Stimulated activated memory B cell treated with anti-CD40 and anti-IgM and Interleukin-4, amounts not matched to agents 10 μg/mL and 1 μg/mL and 100 μg/mL, for 72 hours (primary cell): Measurements from ENCODE around the gene MAPKAPK3.

Experiments
- ATAC-seq: fragments of 150-1000 bp; cut with Tn5 transposase; 2 replicates; pipeline ENCODE4 v1.10.0; 2021
- H3K27ac Mint-ChIP-seq: one replicate; pipeline ENCODE4 v1.8.0; 2022; ENCODE audit warnings: mild to moderate bottlenecking, mixed read lengths
- H3K27me3 Mint-ChIP-seq: one replicate; pipeline ENCODE4 v1.8.0; 2022; ENCODE audit warnings: mixed read lengths
- H3K36me3 Mint-ChIP-seq: one replicate; pipeline ENCODE4 v1.8.0; 2022; ENCODE audit warnings: mixed read lengths
- H3K4me1 Mint-ChIP-seq: one replicate; pipeline ENCODE4 v1.8.0; 2022; ENCODE audit warnings: mixed read lengths
- H3K4me3 Mint-ChIP-seq: one replicate; pipeline ENCODE4 v1.8.0; 2022; ENCODE audit warnings: mild to moderate bottlenecking, moderate library complexity, mixed read lengths
- H3K9me3 Mint-ChIP-seq: one replicate; pipeline ENCODE4 v1.8.0; 2022; ENCODE audit warnings: mixed read lengths

The MAPKAPK3 gene

GRCh38 chr3:50648944-50649343 is 32.0 kb downstream of the MAPKAPK3 start:
- no peak for ATAC-seq
- H3K27me3 Mint-ChIP-seq = no peaks in the 10 kb centered on the region
- H3K9me3 Mint-ChIP-seq = no peaks in the 10 kb centered on the region
- H3K4me3 Mint-ChIP-seq = no peak overlapping the region
- peaks cover 35% of the 10 kb centered on the region for H3K36me3 Mint-ChIP-seq
- H3K27ac Mint-ChIP-seq = no peak overlapping the region
- no peaks in the 10 kb centered on the region for H3K4me1 Mint-ChIP-seq

- no peaks in the 10 kb centered on the region for H3K4me1 Mint-ChIP-seq
- H3K9me3 Mint-ChIP-seq = no peaks in the 10 kb centered on the region
- H3K36me3 Mint-ChIP-seq = peaks cover 30% of the 10 kb centered on the region
- H3K27ac Mint-ChIP-seq = no peak overlapping the region
- H3K27me3 Mint-ChIP-seq = no peaks in the 10 kb centered on the region
- no peak overlapping the region for H3K4me3 Mint-ChIP-seq
- ATAC-seq = no peak
Measured at GRCh38 chr3:50649451-50649931, 32.5 kb downstream of the MAPKAPK3 start.

GRCh38 chr3:50650018-50650417 is 33.1 kb downstream of the MAPKAPK3 start:
- H3K27ac Mint-ChIP-seq = no peak overlapping the region

GRCh38 chr3:50651445-50651844 is 34.5 kb downstream of the MAPKAPK3 start:
- H3K36me3 Mint-ChIP-seq = peaks cover 14% of the 10 kb centered on the region
- H3K4me1 Mint-ChIP-seq = no peaks in the 10 kb centered on the region
- no peak overlapping the region for H3K27ac Mint-ChIP-seq
- ATAC-seq = no peak
- H3K9me3 Mint-ChIP-seq = no peaks in the 10 kb centered on the region
- H3K4me3 Mint-ChIP-seq = no peak overlapping the region
- no peaks in the 10 kb centered on the region for H3K27me3 Mint-ChIP-seq

More at GRCh38 chr3:50650018-50650417, 33.1 kb downstream of the MAPKAPK3 start:
- no peaks in the 10 kb centered on the region for H3K4me1 Mint-ChIP-seq
- H3K9me3 Mint-ChIP-seq = no peaks in the 10 kb centered on the region
- no peak for ATAC-seq
- no peak overlapping the region for H3K4me3 Mint-ChIP-seq
- H3K36me3 Mint-ChIP-seq = peaks cover 26% of the 10 kb centered on the region
- H3K27me3 Mint-ChIP-seq = no peaks in the 10 kb centered on the region

- ATAC-seq = no peak
- H3K27me3 Mint-ChIP-seq = no peaks in the 10 kb centered on the region
- H3K9me3 Mint-ChIP-seq = no peaks in the 10 kb centered on the region
- H3K4me1 Mint-ChIP-seq = no peaks in the 10 kb centered on the region
- no peak overlapping the region for H3K4me3 Mint-ChIP-seq
- peaks cover 8% of the 10 kb centered on the region for H3K36me3 Mint-ChIP-seq
- no peak overlapping the region for H3K27ac Mint-ChIP-seq
Measured at GRCh38 chr3:50651920-50652529, 35.1 kb downstream of the MAPKAPK3 start.

- H3K36me3 Mint-ChIP-seq = peaks cover 1% of the 10 kb centered on the region
- H3K27me3 Mint-ChIP-seq = no peaks in the 10 kb centered on the region
- H3K4me1 Mint-ChIP-seq = no peaks in the 10 kb centered on the region
- no peak overlapping the region for H3K4me3 Mint-ChIP-seq
- H3K9me3 Mint-ChIP-seq = no peaks in the 10 kb centered on the region
- no peak overlapping the region for H3K27ac Mint-ChIP-seq
- ATAC-seq = no peak
Measured at GRCh38 chr3:50652709-50653108, 35.8 kb downstream of the MAPKAPK3 start.

GRCh38 chr3:50653937-50654595 is 37.1 kb downstream of the MAPKAPK3 start:
- no peak for ATAC-seq
- Mint-ChIP-seq H3K4me3 (no peak overlapping the region), H3K36me3 (no peaks in the 10 kb centered on the region), H3K27ac (no peak overlapping the region), H3K4me1 (no peaks in the 10 kb centered on the region), H3K27me3 (no peaks in the 10 kb centered on the region), H3K9me3 (no peaks in the 10 kb centered on the region)

- Mint-ChIP-seq H3K36me3 (no peaks in the 10 kb centered on the region), H3K27ac (no peak overlapping the region)
- no peak for ATAC-seq
Measured at GRCh38 chr3:50655009-50655830, 38.3 kb downstream of the MAPKAPK3 start.

GRCh38 chr3:50656417-50657195 is 39.7 kb downstream of the MAPKAPK3 start:
- H3K27me3 Mint-ChIP-seq = no peaks in the 10 kb centered on the region
- H3K4me3 Mint-ChIP-seq = no peak overlapping the region
- no peaks in the 10 kb centered on the region for H3K4me1 Mint-ChIP-seq
- no peaks in the 10 kb centered on the region for H3K9me3 Mint-ChIP-seq
- H3K27ac Mint-ChIP-seq = no peak overlapping the region
- H3K36me3 Mint-ChIP-seq = no peaks in the 10 kb centered on the region
- no peak for ATAC-seq

More at GRCh38 chr3:50655009-50655830, 38.3 kb downstream of the MAPKAPK3 start:
- H3K9me3 Mint-ChIP-seq = no peaks in the 10 kb centered on the region
- no peaks in the 10 kb centered on the region for H3K4me1 Mint-ChIP-seq
- no peaks in the 10 kb centered on the region for H3K27me3 Mint-ChIP-seq
- no peak overlapping the region for H3K4me3 Mint-ChIP-seq

GRCh38 chr3:50657407-50657806 is 40.5 kb downstream of the MAPKAPK3 start:
- Mint-ChIP-seq H3K36me3 (no peaks in the 10 kb centered on the region), H3K4me1 (no peaks in the 10 kb centered on the region), H3K4me3 (no peak overlapping the region), H3K27me3 (no peaks in the 10 kb centered on the region), H3K9me3 (no peaks in the 10 kb centered on the region), H3K27ac (no peak overlapping the region)
- ATAC-seq = no peak

GRCh38 chr3:50657816-50658215 is 40.9 kb downstream of the MAPKAPK3 start:
- no peak overlapping the region for H3K4me3 Mint-ChIP-seq
- no peak overlapping the region for H3K27ac Mint-ChIP-seq
- ATAC-seq = no peak
- no peaks in the 10 kb centered on the region for H3K9me3 Mint-ChIP-seq
- H3K27me3 Mint-ChIP-seq = no peaks in the 10 kb centered on the region
- H3K36me3 Mint-ChIP-seq = no peaks in the 10 kb centered on the region
- no peaks in the 10 kb centered on the region for H3K4me1 Mint-ChIP-seq

GRCh38 chr3:50658416-50658815 is 41.5 kb downstream of the MAPKAPK3 start:
- Mint-ChIP-seq H3K27me3 (no peaks in the 10 kb centered on the region), H3K9me3 (no peaks in the 10 kb centered on the region), H3K4me3 (no peak overlapping the region), H3K27ac (no peak overlapping the region), H3K4me1 (no peaks in the 10 kb centered on the region), H3K36me3 (no peaks in the 10 kb centered on the region)
- no peak for ATAC-seq

GRCh38 chr3:50658831-50659230 is 41.9 kb downstream of the MAPKAPK3 start:
- ATAC-seq = peak; percentile 5
- Mint-ChIP-seq H3K36me3 (no peaks in the 10 kb centered on the region), H3K27me3 (no peaks in the 10 kb centered on the region), H3K4me1 (no peaks in the 10 kb centered on the region), H3K27ac (no peak overlapping the region), H3K4me3 (no peak overlapping the region), H3K9me3 (no peaks in the 10 kb centered on the region)

- Mint-ChIP-seq H3K36me3 (no peaks in the 10 kb centered on the region), H3K4me1 (peaks cover 5% of the 10 kb centered on the region), H3K9me3 (no peaks in the 10 kb centered on the region), H3K27ac (no peak overlapping the region), H3K4me3 (no peak overlapping the region), H3K27me3 (no peaks in the 10 kb centered on the region)
- no peak for ATAC-seq
Measured at GRCh38 chr3:50660386-50660785, 43.4 kb downstream of the MAPKAPK3 start.

GRCh38 chr3:50661321-50661837 is 44.4 kb downstream of the MAPKAPK3 start:
- Mint-ChIP-seq H3K36me3 (no peaks in the 10 kb centered on the region), H3K4me3 (no peak overlapping the region)

More at GRCh38 chr3:50661321-50661837, 44.4 kb downstream of the MAPKAPK3 start:
- no peaks in the 10 kb centered on the region for H3K9me3 Mint-ChIP-seq
- no peaks in the 10 kb centered on the region for H3K27me3 Mint-ChIP-seq
- H3K27ac Mint-ChIP-seq = no peak overlapping the region
- H3K4me1 Mint-ChIP-seq = peaks cover 8% of the 10 kb centered on the region
- no peak for ATAC-seq
